H9 (cell line): ENCODE results near the gene DOCK1. TPM values are rescaled to one million over a fixed set of nuclear protein-coding genes. Genes with fewer than 3 reads are reported as not detected.

ENCODE experiments used
- DNase-seq: peaks from one replicate; pipeline ENCODE4 v3.0.0-alpha.2; 2017
- H2AFZ ChIP-seq: one replicate; pipeline ENCODE4 v1.6.1; 2013; ENCODE audit warnings: mild to moderate bottlenecking, low read length, control low read depth, moderate library complexity
- H2AK5ac ChIP-seq: 2 replicates; pipeline ENCODE4 v1.6.1; 2013; ENCODE audit warnings: low read length, control low read depth, mixed read lengths; ENCODE audit not compliant: insufficient read length
- H2BK120ac ChIP-seq: one replicate; pipeline ENCODE4 v1.6.1; 2013; ENCODE audit warnings: low read depth, mild to moderate bottlenecking, low read length, control low read depth, inconsistent platforms; ENCODE audit not compliant: poor library complexity, severe bottlenecking
- H2BK12ac ChIP-seq: 2 replicates; pipeline ENCODE4 v1.6.1; 2013; ENCODE audit warnings: low read length, control low read depth, mixed read lengths, low read depth; ENCODE audit not compliant: insufficient read length
- H2BK15ac ChIP-seq: 2 replicates; pipeline ENCODE4 v1.6.1; 2013; ENCODE audit warnings: low read depth, low read length, control low read depth
- H2BK20ac ChIP-seq: one replicate; pipeline ENCODE4 v1.6.1; 2013; ENCODE audit warnings: low read depth, mild to moderate bottlenecking, low read length, control low read depth, inconsistent platforms; ENCODE audit not compliant: poor library complexity, severe bottlenecking
- H2BK5ac ChIP-seq: 2 replicates; pipeline ENCODE4 v1.6.1; 2013; ENCODE audit warnings: low read length, control low read depth, mixed read lengths; ENCODE audit not compliant: insufficient read length
- H3K14ac ChIP-seq: 2 replicates; pipeline ENCODE4 v1.6.1; 2013; ENCODE audit warnings: low read length, control low read depth; ENCODE audit not compliant: insufficient read depth
- H3K18ac ChIP-seq: 2 replicates; pipeline ENCODE4 v1.6.1; 2013; ENCODE audit warnings: low read depth, mild to moderate bottlenecking, mixed read lengths, low read length, control low read depth; ENCODE audit not compliant: insufficient read length
- H3K23ac ChIP-seq: 2 replicates; pipeline ENCODE4 v1.6.1; 2013; ENCODE audit warnings: low read length, control low read depth, mixed read lengths, low read depth; ENCODE audit not compliant: insufficient read length
- H3K23me2 ChIP-seq: 2 replicates; pipeline ENCODE4 v1.6.1; 2013; ENCODE audit warnings: low read depth, mild to moderate bottlenecking, mixed read lengths, low read length, control low read depth; ENCODE audit not compliant: insufficient read length, poor library complexity, severe bottlenecking
- H3K27ac ChIP-seq: 2 replicates; pipeline ENCODE4 v1.5.1; 2013; ENCODE audit warnings: low read length, control low read depth, mixed read lengths, low read depth; ENCODE audit not compliant: insufficient read length
- H3K27me3 ChIP-seq: 2 replicates; pipeline ENCODE4 v1.6.1; 2013; ENCODE audit warnings: low read length, control low read depth, inconsistent platforms; ENCODE audit not compliant: insufficient read depth
- H3K4ac ChIP-seq: 2 replicates; pipeline ENCODE4 v1.6.1; 2013; ENCODE audit warnings: low read depth, mild to moderate bottlenecking, control low read depth, inconsistent platforms, low read length, moderate library complexity
- H3K4me1 ChIP-seq: 2 replicates; pipeline ENCODE4 v1.6.1; 2013; ENCODE audit warnings: low read length, control low read depth, inconsistent platforms; ENCODE audit not compliant: insufficient read depth
- H3K4me2 ChIP-seq: 2 replicates; pipeline ENCODE4 v1.6.1; 2013; ENCODE audit warnings: low read length, control low read depth, mixed read lengths; ENCODE audit not compliant: insufficient read length, insufficient read depth
- H3K56ac ChIP-seq: 2 replicates; pipeline ENCODE4 v1.6.1; 2013; ENCODE audit warnings: low read depth, mild to moderate bottlenecking, mixed read lengths, low read length, control low read depth; ENCODE audit not compliant: insufficient read length
- H3K79me1 ChIP-seq: 2 replicates; pipeline ENCODE4 v1.6.1; 2013; ENCODE audit warnings: low read depth, mild to moderate bottlenecking, moderate library complexity, low read length, control low read depth, inconsistent platforms; ENCODE audit not compliant: insufficient read depth, poor library complexity, severe bottlenecking
- H3K79me2 ChIP-seq: 2 replicates; pipeline ENCODE4 v1.6.1; 2013; ENCODE audit warnings: low read length, control low read depth, inconsistent platforms; ENCODE audit not compliant: insufficient read depth
- H3K9ac ChIP-seq: 2 replicates; pipeline ENCODE4 v1.6.1; 2013; ENCODE audit warnings: low read length, control low read depth, mixed read lengths; ENCODE audit not compliant: insufficient read length; ENCODE audit errors: extremely low read depth
- H3K9me3 ChIP-seq: one replicate; pipeline ENCODE4 v1.6.1; 2013; ENCODE audit warnings: low read depth, low read length, inconsistent platforms; ENCODE audit not compliant: control insufficient read depth
- H3T11ph ChIP-seq: one replicate; pipeline ENCODE4 v1.6.1; 2013; ENCODE audit warnings: mild to moderate bottlenecking, low read length, control low read depth, inconsistent platforms
- H4K20me1 ChIP-seq: one replicate; pipeline ENCODE4 v1.6.1; 2013; ENCODE audit not compliant: control insufficient read depth, insufficient read length, insufficient read depth
- H4K5ac ChIP-seq: 2 replicates; pipeline ENCODE4 v1.6.1; 2013; ENCODE audit warnings: low read depth, mild to moderate bottlenecking, mixed read lengths, low read length, control low read depth; ENCODE audit not compliant: insufficient read length
- H4K8ac ChIP-seq: replicated peaks from 2 replicates; pipeline ENCODE4 v1.6.1; 2013; ENCODE audit warnings: low read length, control low read depth, mixed read lengths, low read depth; ENCODE audit not compliant: insufficient read length
- H4K91ac ChIP-seq: 2 replicates; pipeline ENCODE4 v1.6.1; 2013; ENCODE audit warnings: low read depth, mild to moderate bottlenecking, moderate library complexity, mixed read lengths, low read length, control low read depth; ENCODE audit not compliant: insufficient read length
- H3K27ac Mint-ChIP-seq, 3 experiments: 2 replicates in 2 of 3; 3 replicates in 1 of 3; pipeline ENCODE4 v1.8.0; 2020 to 2021; ENCODE audit warnings: mixed read lengths in 3 of 3, mild to moderate bottlenecking in 1 of 3, moderate library complexity in 1 of 3
- H3K27me3 Mint-ChIP-seq: 2 replicates; pipeline ENCODE4 v1.8.0; 2021; ENCODE audit warnings: low read depth, mild to moderate bottlenecking, moderate library complexity, mixed read lengths
- H3K36me3 Mint-ChIP-seq, 3 experiments: 2 replicates in 2 of 3; 3 replicates in 1 of 3; pipeline ENCODE4 v1.8.0; 2020 to 2021; ENCODE audit warnings: low read depth in 3 of 3, mixed read lengths in 3 of 3; ENCODE audit not compliant: insufficient read depth in 1 of 3
- H3K4me1 Mint-ChIP-seq, 2 experiments: 2 replicates each; pipeline ENCODE4 v1.8.0; 2020; ENCODE audit warnings: mixed read lengths in 2 of 2
- H3K4me3 Mint-ChIP-seq, 2 experiments: 2 replicates in 1 of 2; 3 replicates in 1 of 2; pipeline ENCODE4 v1.8.0; 2020 to 2021; ENCODE audit warnings: mild to moderate bottlenecking in 2 of 2, mixed read lengths in 2 of 2, moderate library complexity in 1 of 2
- H3K9me3 Mint-ChIP-seq, 2 experiments: 2 replicates in 1 of 2; 3 replicates in 1 of 2; pipeline ENCODE4 v1.8.0; 2020; ENCODE audit warnings: mild to moderate bottlenecking in 2 of 2, mixed read lengths in 2 of 2, moderate library complexity in 1 of 2
- WGBS: extraction: QIAGEN DNeasy Blood & Tissue Kit; methylation state at CpG from one replicate; pipeline ENCODE4 v1.1.7; 2013; ENCODE audit warnings: missing lambda C conversion rate, low lambda C conversion rate, mixed read lengths; ENCODE audit not compliant: insufficient read length; ENCODE audit errors: extremely low coverage; 5-methylcytosine and 5-hydroxymethylcytosine counted together
- total RNA-seq: library from RNA; stranded (reverse); gene quantifications from 2 replicates; pipeline ENCODE4 v1.2.1, GENCODE V29; 2021
- TF ChIP-seq, protein P1 (sequence below): fragments of 200-600 bp; sonication (generic); conservative IDR thresholded peaks from 3 replicates; pipeline ENCODE4 v1.8.0; 2021; ENCODE audit warnings: antibody characterized with exemption, mild to moderate bottlenecking

The DOCK1 gene
- total RNA-seq, 1 experiment from 2014 or later: 57.0 TPM

DNA sequence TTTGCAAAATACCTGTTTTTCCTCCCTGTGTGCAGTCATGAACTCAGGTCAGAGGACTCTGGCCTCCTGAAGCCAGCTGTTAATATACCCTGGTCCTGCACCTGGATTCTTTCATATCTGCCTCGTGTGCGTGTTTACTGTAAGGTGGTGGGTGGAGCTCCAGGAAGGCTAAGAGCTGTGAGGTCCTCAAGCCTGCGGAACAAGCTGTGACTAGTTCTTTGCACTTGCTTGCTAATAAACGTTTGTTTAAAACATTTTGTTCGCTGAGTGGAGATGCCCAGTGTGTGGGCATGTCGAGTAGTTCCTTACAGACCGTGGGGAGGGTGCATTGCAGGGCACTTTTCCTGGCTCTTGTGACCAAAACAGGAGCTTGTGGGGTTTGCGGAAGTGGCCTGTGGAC is 139.0 kb downstream of the DOCK1 start:
- H3K9me3 Mint-ChIP-seq: no peaks in the 10 kb centered on the region
- TF ChIP-seq, protein P1, sequence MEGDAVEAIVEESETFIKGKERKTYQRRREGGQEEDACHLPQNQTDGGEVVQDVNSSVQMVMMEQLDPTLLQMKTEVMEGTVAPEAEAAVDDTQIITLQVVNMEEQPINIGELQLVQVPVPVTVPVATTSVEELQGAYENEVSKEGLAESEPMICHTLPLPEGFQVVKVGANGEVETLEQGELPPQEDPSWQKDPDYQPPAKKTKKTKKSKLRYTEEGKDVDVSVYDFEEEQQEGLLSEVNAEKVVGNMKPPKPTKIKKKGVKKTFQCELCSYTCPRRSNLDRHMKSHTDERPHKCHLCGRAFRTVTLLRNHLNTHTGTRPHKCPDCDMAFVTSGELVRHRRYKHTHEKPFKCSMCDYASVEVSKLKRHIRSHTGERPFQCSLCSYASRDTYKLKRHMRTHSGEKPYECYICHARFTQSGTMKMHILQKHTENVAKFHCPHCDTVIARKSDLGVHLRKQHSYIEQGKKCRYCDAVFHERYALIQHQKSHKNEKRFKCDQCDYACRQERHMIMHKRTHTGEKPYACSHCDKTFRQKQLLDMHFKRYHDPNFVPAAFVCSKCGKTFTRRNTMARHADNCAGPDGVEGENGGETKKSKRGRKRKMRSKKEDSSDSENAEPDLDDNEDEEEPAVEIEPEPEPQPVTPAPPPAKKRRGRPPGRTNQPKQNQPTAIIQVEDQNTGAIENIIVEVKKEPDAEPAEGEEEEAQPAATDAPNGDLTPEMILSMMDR: no peak

More for the DNA sequence above, 139.0 kb downstream of the DOCK1 start:
- Histone ChIP-seq H2BK20ac (no peak overlapping the region), H3K56ac (no peak overlapping the region), H2BK5ac (no peak overlapping the region), H3K9ac (no peak overlapping the region), H3K4ac (no peak overlapping the region), H2AFZ (no peak overlapping the region), H3K4me2 (no peak overlapping the region), H2BK15ac (no peak overlapping the region), H4K8ac (no peak overlapping the region), H4K91ac (no peak overlapping the region), H3K27me3 (no peaks in the 10 kb centered on the region), H3K79me1 (no peaks in the 10 kb centered on the region), H3K14ac (no peak overlapping the region), H2BK120ac (no peak overlapping the region), H3K23me2 (no peaks in the 10 kb centered on the region), H3K79me2 (no peaks in the 10 kb centered on the region), H3K18ac (no peak overlapping the region), H2BK12ac (no peak overlapping the region), H2AK5ac (no peak overlapping the region), H3K9me3 (no peaks in the 10 kb centered on the region), H4K20me1 (no peaks in the 10 kb centered on the region), H3K27ac (no peak overlapping the region), H3K4me1 (no peaks in the 10 kb centered on the region), H3K23ac (no peak overlapping the region), H4K5ac (no peak overlapping the region), H3T11ph (no peak overlapping the region)
- no peak for DNase-seq
- Mint-ChIP-seq H3K4me3 (no peak overlapping the region), H3K36me3 (peaks cover 20 to 59% (median 33%) of the 10 kb centered on the region in 3 experiments; a peak in 6 of 7 replicates), H3K27ac (peak overlapping the region in 1 of 3 experiments; percentile 50; a peak in 1 of 7 replicates), H3K27me3 (no peaks in the 10 kb centered on the region; the same call in 1 of the 2 replicates), H3K4me1 (no peaks in the 10 kb centered on the region)
- no CpG with 5 or more reads among the region's 8 CpGs for WGBS
